Stimulated activated CD8-positive, alpha-beta memory T cell treated with anti-CD3 and anti-CD28 coated beads, Interleukin-2, amount 100 ng/mL, for 1 hour (primary cell): Measurements from ENCODE around the gene LRRFIP2.
"Not testable (repeated sequence)": the region's sequence is repeated elsewhere in the genome, so short reads cannot be mapped to it uniquely, and the experiment has no call there.

Source experiments
- DNase-seq, 2 donors: peaks; one replicate each; pipeline ENCODE4 v3.0.0-alpha.2; 2020; ENCODE audit warnings: low read depth in 2 of 2

Gene LRRFIP2

DNA sequence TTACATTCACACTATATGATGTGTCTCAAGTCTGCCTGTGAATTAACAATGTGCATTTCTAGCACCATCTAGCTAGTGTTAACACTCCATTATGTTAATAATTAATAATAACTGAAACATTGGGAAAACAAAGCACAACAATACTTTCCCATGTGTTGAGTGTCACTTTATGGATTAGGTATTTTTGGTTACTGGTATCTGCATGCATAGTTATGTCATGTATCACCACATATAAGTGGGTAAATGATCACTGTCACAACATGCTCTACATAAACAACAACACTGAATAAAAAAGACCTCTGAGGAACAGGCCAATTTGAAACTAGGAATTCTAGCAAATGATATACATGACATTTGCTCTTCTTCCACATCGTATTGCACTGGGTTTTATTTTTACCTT, 106.4 kb downstream of the LRRFIP2 start:
- DNase-seq: no peak

DNA sequence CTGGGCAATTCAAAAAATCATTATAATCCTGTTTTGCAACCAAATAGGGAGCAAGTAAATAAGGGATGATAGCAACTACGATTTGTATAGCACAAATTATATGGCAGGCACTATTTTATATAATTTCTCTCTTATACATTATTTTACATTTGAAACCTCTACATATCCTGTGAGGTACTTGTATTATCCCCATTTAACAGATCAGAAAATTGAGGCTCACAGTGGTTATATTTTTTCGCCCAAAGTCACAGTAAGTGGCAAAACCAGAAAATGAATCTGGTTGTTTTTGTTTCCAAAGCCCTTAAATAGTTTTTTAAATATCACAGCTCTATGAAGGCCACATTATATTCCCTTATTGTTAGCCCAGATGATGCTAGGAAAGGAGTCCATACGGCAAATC, 106.8 kb downstream of the LRRFIP2 start:
- no peak for DNase-seq

DNA sequence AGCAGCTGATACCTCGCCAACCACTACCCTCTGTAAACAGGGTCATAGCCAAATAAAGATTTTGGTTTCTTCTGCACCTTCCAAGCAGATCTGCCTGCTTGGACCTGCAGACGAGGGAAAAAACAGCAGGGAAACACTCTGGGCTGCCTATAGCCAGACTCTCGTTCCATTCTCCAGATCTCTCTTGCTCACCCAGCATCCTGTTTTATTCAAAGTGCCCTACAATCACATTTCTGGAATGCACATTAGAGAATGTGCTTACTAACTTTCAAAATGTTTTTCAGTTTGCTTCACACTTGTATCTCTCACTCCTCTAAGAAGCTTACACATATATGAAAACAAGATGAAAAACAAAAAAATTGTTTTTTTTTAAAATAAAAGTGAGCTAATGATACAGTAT, 109.6 kb downstream of the LRRFIP2 start:
- DNase-seq: no peak

DNA sequence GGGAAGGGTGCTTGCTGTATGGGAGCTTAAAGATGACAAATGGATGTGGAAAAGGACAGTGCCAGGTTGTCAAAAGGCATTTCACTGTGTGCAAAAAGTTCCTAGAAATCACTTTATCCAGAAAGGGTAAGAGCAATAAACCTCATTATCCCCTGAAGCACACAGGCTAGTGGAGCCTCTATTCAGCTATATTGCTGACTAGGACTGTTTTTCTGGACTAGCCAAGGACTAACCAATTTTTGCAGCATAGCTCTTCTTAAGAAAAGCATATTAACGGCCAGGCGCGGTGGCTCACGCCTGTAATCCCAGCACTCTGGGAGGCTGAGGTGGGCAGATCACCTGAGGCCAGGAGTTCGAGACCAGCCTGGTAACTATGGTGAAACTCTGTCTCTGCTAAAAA, 116.3 kb downstream of the LRRFIP2 start:
- no peak for DNase-seq

DNA sequence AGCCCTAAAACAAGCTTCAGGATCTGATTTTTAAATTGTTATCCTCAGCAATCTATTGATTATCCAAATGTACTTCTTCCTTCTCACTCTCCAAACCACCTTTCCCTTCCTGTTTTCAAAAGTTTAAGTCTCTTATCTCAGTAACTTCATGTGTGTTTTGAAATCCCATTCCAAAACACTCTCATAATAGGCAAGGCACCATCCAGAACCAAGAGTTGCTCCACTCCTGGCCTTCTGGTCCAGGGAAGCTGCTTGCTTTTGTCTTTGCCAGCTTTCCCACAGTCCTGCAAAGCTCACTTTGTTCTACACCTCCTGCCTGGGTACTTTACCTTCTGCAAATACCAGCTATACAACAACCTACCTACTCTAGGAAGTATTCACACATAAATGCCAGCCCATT, 117.6 kb downstream of the LRRFIP2 start:
- DNase-seq: no peak

DNA sequence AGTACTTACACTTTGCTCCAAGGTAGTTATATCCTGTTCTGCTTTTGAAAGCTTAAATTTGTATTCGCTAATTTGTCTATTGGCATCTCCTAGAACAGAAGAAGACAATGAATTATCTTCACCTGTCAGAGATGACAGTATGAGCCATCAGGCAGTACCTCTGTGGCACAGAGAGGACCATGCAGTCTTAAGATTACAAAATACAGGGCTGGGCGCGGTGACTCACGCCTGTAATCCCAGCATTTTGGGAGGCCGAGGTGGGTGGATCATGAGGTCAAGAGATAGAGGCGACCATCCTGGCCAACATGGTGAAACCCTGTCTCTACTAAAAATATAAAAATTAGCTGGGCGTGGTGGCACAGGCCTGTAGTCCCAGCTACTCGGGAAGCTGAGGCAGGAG, 119.3 kb downstream of the LRRFIP2 start:
- DNase-seq: not testable (repeated sequence)

DNA sequence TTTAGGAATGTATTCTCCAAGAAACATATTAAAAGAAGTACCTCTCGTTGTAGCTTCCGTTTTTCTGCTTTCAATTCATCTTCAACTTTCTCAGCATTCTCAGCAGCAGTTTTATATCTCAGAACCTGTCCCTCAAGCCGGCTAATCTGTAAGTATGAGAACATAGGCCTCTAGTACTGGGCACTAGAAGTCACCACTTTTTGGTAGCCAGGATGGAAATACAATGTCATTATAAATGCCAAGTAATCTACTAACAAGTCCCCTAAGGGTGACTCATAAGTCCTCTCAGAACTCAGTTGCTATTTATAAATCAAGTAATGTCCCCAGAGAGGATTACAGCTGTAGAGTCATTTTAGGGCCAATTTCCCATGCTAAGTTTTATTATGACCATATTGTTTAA, 120.0 kb downstream of the LRRFIP2 start:
- no peak for DNase-seq

DNA sequence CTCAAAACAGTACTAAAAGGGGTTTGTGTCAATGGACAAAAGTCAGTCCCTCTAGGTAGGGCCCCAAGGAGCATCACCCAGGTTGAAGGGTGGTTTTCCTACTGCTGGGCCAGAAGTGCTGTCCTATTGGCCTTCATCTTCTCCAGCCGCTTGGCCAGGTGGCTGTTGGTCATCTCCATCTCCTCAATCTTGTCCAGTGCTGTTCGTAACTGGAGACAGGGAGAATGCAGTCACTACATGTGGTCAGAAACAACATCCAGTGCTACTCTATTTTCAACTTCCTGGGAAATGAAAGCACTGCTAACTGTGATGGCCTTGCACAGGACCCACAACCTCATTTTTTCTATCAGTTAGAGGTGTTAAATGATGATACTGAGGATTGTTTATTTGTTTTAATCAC, 120.6 kb downstream of the LRRFIP2 start:
- DNase-seq: no peak

DNA sequence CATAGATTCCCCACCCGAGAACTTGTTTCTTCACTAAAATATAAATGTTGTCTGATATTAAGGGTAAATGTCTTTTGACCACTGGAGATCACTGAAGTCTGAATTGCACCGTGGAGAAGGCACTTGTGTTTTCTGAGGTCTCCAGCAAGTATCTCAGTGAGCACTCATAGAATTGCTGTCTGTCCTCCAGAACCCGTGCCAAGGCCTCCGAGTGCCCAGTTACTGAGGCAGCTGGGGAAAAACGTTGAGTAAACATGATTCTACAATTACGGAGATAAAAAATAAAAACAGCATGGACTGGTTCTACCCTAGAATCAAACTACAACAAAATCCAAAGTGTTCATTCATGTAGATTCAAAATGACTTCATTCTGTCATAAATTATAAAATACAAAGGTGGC, 121.0 kb downstream of the LRRFIP2 start:
- no peak for DNase-seq

DNA sequence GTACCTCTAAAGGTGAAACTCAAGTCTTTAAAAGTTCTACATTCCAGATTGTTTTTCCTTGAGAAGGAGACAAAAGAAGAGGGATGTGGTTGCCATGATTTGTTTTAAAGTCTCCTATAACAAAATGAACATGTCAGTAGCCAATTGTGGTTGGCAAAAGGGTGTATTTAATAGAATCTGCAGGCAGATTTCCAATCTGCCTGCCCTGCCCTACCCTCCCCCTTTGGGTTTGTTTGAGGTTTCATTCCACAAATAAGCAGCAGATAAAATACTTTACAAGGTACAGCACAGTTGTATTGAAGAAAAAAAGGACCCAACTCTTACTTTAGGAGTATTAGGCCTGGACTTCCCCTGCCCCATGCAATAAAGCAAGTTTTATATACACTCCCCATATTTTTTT, 121.5 kb downstream of the LRRFIP2 start:
- no peak for DNase-seq

DNA sequence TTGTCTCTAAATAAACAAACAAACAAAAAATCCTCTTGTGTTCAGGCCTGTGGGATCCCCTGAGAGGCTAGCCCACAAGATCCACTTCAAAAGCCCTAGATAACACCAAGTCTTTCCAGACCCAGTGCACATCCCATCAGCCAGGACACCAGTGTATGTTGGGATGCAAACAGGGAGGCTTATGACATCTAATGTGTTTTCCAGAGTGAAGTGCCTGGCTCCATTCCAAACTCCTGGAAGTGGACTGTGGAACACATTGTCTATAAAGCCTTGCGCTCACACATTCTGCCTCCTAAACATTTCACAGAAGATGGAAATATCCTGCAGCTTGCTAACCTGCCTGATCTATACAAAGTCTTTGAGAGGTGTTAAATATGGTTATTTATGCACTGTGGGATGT, 124.1 kb downstream of the LRRFIP2 start:
- DNase-seq: no peak

DNA sequence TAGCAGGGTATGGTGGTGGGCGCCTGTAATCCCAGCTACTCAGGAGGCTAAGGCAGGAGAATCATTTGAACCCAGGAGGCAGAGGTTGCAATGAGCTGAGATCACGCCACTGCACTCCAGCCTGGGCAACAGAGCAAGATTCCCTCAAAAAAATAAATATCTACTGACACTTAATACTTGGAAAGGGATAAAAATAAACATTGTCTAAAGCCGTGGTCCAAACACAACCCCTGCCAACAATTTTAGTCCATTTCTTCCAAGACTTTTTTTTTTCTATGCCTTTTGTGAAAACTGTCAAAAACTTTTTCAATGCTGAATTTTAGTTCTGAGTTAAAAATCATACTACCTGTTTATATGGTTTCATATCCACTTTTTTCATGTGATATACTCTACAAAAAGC, 131.7 kb downstream of the LRRFIP2 start:
- not testable (repeated sequence) for DNase-seq

DNA sequence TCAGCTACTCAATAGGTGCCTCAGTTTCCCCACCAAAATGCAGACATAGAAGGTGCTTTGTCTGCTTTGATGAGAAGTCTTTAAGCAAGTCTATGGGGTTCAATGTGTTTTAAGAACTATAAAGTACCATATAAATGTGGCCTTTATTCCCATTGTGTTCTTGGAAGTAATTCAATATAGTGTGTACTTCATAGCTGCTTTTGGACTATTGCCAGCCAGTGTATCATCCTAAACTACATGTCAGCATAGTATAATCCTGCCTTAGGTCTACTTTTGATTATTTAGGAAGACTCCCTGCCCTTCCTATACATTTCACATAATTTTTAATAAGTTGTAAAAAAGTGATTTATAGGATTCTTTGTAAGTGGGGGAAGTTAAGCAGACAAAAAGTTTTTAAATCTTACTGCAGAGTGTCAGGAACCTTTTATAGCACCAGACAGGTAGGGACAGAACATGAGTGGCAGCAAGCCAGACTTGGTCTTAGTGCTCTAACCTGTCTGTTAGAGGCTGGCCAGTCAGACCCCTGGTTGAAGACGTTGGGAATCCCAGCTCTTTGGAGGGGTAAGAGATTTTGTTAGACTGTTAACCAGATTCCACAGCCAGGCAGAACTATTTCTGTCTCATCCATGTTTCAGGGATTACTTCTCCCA, 132.7 kb downstream of the LRRFIP2 start:
- DNase-seq: no peak

DNA sequence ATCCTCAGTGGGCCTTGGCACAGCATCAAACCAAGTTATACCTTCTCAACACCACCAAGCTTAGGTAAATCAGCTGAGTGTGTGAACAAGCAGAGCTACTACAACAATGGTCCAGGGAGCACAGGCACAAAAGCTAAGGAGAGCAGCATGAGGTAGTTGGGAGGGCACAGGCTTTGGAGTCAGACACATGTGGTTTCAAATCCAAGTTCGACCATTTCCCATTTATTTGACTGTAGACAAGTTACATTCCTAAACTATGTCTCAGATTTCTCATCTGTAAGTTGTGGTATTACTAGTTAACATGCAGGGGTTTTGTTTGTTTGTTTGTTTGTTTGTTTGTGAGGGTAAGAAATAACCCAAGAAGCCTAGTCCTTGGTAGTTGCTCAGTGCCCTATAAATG, 134.2 kb downstream of the LRRFIP2 start:
- DNase-seq: no peak

DNA sequence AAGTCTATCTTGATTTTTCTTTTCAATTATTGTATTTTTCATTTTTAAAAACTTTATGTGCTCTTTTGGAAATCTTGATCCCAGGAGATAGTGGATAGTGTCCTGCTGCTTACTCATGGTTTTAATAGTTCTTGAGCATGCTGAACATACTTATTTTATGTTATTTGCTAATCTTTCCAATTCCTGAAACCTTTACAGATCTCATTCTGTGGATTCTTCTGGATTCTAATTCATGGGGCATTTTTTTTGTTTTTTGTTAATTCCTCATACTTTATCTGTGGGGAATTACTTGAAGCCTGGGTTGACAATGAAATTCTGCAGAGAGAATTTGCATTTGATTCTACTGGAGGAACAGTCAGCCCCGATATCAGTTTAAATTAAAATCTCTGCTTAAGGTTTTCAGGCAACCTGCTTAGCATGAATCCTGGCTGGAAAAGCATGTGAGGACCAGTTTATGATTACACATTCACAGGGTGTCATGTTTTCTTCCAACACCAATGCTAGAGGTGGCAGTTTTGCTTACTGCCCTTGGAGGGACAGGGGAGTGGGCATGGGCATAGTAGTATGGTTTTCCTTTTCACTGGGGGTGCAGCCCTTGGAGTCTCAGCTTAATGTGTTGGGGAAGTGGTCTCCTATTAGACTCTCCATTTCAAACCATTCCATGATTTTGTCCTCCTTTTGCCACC, 135.1 kb downstream of the LRRFIP2 start:
- no peak for DNase-seq

DNA sequence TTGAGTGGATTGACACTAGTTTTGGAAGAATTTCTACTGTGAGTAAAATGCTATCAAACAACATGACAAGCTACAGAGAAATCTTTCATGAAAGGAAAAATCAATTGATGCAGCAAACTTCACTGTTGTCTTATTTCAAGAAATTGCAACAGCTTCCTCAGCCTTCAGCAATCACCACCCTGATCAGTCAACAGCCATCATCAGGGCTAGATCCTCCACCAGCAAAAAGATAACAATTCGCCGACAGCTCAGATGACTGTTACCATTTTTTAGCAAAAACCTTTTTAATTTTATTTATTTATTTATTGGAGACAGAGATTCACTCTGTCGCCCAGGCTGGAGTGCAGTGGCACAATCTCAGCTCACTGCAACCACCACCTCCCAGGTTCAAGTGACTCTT, 137.0 kb downstream of the LRRFIP2 start:
- DNase-seq: no peak

DNA sequence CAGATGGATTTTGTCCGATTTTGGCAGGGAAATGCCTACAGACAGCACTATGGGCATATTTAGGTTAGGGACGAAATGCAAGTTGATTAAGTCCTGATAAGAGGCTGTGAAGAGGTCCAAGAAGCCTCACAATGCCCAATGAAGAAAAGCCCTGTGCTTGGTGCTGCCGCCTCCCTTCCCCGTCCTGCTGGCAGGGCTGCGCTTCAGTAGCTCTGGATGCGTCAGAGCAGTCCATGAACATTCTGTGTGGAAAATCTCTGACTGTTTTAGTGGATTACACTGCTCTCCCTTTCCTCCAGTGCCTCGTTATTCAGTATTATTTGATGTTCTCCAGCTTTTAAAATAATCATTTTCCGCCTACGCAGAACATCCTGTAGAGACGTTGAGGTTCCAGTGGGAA, 141.4 kb downstream of the LRRFIP2 start:
- DNase-seq: no peak

DNA sequence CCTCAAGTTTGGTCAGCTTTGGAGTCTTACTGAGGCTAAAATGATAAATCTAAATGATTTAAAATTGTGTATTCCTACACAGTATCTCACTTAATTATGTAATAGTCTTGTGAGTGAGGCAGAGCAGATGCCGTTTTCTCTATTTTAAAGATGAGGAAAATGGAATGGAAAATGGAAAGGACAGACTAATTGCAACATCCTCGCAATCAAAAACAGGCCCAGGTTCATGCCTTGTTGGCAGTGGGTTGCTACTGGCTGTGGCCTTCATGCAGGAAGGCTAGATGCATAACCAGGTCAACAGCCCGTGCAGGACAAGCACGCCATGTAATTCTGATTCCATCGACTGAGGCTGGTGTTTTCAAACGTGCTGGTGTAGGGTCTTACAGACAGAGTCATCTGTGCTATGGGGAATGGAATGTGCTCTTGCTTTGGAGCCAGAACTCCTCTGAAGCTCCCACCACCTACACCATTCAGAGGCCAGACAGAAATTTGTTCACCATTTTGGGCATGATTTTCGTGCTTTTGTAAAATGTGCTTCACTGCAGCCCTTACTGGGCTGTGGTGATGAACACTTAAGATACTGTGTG, 143.2 kb downstream of the LRRFIP2 start:
- no peak for DNase-seq

DNA sequence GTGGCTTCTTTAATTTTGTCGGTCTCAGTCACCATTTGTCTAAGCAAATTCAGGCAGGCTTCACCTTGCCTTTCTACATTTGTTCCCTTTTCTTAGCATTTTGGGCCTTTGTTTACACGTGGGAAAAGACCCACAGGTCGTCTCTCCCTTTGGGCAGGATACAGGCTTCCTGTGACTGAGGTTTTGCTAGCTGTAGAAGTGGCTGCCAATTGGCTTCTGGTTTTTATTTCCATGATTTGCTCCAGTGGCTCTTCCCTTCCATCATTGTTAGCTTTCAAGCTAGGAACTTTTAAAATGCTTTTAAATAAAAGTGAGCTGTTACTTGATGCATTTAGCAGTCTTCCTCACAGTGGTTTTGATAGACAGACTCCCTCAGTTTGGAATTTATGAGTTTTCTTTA, 143.8 kb downstream of the LRRFIP2 start:
- no peak for DNase-seq

DNA sequence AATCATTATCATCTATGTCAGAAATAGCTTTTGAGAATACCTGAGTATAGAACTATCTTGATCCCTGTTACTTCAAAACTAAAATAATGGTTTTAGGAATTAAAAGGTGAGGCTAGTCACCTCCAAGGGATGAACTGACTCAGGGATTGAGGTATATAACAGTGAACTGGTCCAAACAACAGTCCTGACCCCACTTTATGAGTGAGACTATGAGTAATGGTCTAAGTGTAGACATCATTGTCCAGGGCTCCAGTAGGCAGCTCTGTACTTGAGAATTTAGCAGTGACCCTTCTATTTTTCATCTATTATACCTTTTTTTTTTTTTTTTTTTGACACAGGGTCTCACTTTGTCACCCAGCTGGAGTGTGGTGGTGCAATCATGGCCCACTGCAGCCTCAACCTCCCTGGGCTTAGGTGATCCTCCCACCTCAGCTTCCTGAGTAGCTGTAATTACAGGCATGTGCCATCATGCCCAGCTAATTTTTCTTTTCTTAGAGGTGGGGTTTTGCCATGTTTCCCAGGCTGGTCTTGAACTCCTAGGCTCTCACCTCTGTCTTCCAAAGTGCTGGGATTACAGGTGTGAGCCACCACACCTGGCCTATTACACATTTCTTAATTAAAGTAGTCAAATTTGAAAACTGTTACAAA, 144.7 kb downstream of the LRRFIP2 start:
- DNase-seq: no peak

DNA sequence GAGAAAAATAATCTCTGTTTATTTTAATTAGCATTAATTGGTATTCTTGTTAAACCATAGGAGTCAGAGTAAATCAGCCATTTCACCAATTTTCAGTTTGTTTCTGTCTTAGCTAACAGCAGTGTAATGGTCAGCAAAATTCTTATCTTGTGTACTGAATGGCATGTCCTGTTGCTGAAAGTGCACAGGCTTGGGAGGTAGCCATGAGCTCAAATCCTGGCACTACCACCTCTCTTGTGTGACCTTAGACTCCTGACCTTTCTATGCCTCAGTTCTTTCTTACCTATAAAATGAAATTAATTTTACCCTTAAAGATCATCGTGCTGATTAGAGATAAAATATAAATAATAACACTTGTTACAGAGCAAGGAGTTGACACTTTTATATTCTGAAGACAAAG, 145.3 kb downstream of the LRRFIP2 start:
- DNase-seq: no peak

DNA sequence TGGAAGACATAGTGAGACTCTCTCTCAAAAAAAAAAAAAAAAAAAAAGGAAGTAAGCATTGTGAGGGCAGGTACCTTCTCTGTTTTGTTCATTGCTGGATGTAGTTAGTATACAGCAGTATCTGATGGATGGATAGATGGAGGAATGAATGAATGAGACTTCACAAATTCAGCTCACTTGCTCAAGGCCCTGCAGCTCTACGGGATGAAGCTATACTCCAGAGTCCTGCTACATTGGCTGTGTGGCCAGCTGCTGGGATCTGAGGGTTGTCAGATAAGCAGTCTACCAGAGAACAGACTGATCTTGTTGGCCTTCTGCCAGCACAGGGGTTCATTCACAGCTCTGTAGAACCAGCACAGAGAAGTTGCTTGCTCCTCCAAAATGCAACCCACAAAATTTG, 146.1 kb downstream of the LRRFIP2 start:
- no peak for DNase-seq

DNA sequence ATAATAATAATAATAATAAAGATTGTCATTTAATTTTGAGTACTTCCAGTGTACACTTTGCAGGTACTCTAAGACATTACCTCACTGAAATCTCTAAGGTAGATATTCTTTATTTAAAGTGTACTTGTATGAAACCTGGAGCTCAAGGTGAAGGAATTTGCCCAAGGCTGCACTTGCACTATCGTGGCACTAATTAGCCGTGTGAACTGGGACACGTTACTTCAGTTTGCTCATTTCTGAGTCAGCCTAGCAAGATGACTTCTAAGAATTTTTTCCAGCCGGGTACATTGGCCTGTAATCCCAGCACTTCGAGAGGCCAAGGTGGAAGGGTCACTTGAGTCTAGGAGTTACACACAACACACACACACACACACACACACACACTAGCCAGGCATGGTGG, 147.5 kb downstream of the LRRFIP2 start:
- DNase-seq: no peak
